IMR-90 (cell line): ENCODE measurements around the gene ZNF3. TPM values are rescaled to one million over a fixed set of nuclear protein-coding genes. Genes with fewer than 3 reads are reported as not detected.

Experiments
- ATAC-seq: fragments of 200-7000 bp; cut with Tn5 transposase; 2 replicates; pipeline ENCODE4 v1.9.1; 2020; ENCODE audit warnings: low read depth, mild to moderate bottlenecking, moderate library complexity
- BruUV-seq: library from RNA; stranded (reverse); fragments of 400-500 nt; replicated peaks from 2 replicates; lab custom pipeline; 2021; lab: Mats Ljungman, UMichigan
- CTCF ChIA-PET: fragments of 300-600 bp; formaldehyde crosslinking; extraction: SDS; loops from one replicate; lab custom pipeline; 2021; ENCODE audit warnings: antibody characterized with exemption; lab: Yijun Ruan, JAX
- POLR2A ChIA-PET: fragments of 300-600 bp; sonication (Branson Sonifier 250); formaldehyde crosslinking; loops from one replicate; lab custom pipeline; 2022; ENCODE audit warnings: antibody characterized with exemption; ENCODE audit not compliant: unreplicated experiment; lab: Charles Lee
- DNase-seq: peaks from one replicate; pipeline ENCODE4 v3.0.0; 2013
- H2AFZ ChIP-seq: replicated peaks from 2 replicates; pipeline ENCODE3; 2013; ENCODE audit warnings: low read length, mild to moderate bottlenecking; ENCODE audit not compliant: poor library complexity
- H2AK5ac ChIP-seq: 2 replicates; pipeline ENCODE4 v1.6.1; 2013; ENCODE audit warnings: low read depth, low read length, inconsistent platforms
- H2AK9ac ChIP-seq: replicated peaks from 2 replicates; pipeline ENCODE3; 2013; ENCODE audit warnings: mild to moderate bottlenecking, low read depth, low read length, moderate library complexity; ENCODE audit not compliant: poor library complexity
- H2BK120ac ChIP-seq: 2 replicates; pipeline ENCODE4 v1.6.1; 2013; ENCODE audit warnings: low read depth, low read length, inconsistent platforms
- H2BK15ac ChIP-seq: 3 replicates; pipeline ENCODE4 v1.6.1; 2013; ENCODE audit warnings: low read depth, low read length, inconsistent platforms
- H2BK20ac ChIP-seq: 2 replicates; pipeline ENCODE4 v1.6.1; 2013; ENCODE audit warnings: low read depth, mild to moderate bottlenecking, inconsistent platforms, low read length, moderate library complexity
- H2BK5ac ChIP-seq: 2 replicates; pipeline ENCODE4 v1.6.1; 2013; ENCODE audit warnings: mild to moderate bottlenecking, low read depth, low read length, inconsistent platforms; ENCODE audit not compliant: poor library complexity, severe bottlenecking
- H3K14ac ChIP-seq: replicated peaks from 2 replicates; pipeline ENCODE4 v1.6.1; 2013; ENCODE audit warnings: low read depth, low read length, inconsistent platforms
- H3K18ac ChIP-seq: 2 replicates; pipeline ENCODE4 v1.6.1; 2013; ENCODE audit warnings: low read depth, low read length, control low read depth
- H3K23ac ChIP-seq: 2 replicates; pipeline ENCODE4 v1.6.1; 2013; ENCODE audit warnings: low read depth, low read length, inconsistent platforms
- H3K27ac ChIP-seq: 2 replicates; pipeline ENCODE4 v1.5.1; 2013; ENCODE audit warnings: mild to moderate bottlenecking, control low read depth, low read length; ENCODE audit not compliant: insufficient read depth
- H3K27me3 ChIP-seq: 2 replicates; pipeline ENCODE4 v1.6.1; 2013; ENCODE audit warnings: low read length; ENCODE audit not compliant: control insufficient read depth, insufficient read depth
- H3K36me3 ChIP-seq: 2 replicates; pipeline ENCODE4 v1.6.1; 2013; ENCODE audit warnings: low read length, mixed read lengths; ENCODE audit not compliant: control insufficient read depth, insufficient read depth
- H3K4ac ChIP-seq: 2 replicates; pipeline ENCODE4 v1.6.1; 2013; ENCODE audit warnings: low read depth, low read length, inconsistent platforms
- H3K4me1 ChIP-seq: 2 replicates; pipeline ENCODE4 v1.6.1; 2013; ENCODE audit warnings: low read length, mixed read lengths; ENCODE audit not compliant: control insufficient read depth, insufficient read depth
- H3K4me2 ChIP-seq: 2 replicates; pipeline ENCODE4 v1.6.1; 2013; ENCODE audit warnings: low read depth, mild to moderate bottlenecking, control low read depth, low read length, moderate library complexity
- H3K4me3 ChIP-seq: 2 replicates; pipeline ENCODE4 v1.5.1; 2013; ENCODE audit warnings: low read depth, mild to moderate bottlenecking, control low read depth, low read length, moderate library complexity; ENCODE audit not compliant: insufficient read depth
- H3K56ac ChIP-seq: 2 replicates; pipeline ENCODE4 v1.6.1; 2013; ENCODE audit warnings: low read length, inconsistent platforms; ENCODE audit not compliant: insufficient read depth; ENCODE audit errors: extremely low read depth
- H3K79me1 ChIP-seq, 2 experiments: 2 replicates each; pipeline ENCODE4 v1.6.1; 2013; ENCODE audit warnings: low read length in 2 of 2, inconsistent platforms in 1 of 2, low read depth in 1 of 2
- H3K9ac ChIP-seq: 2 replicates; pipeline ENCODE4 v1.6.1; 2013; ENCODE audit warnings: low read depth, low read length, control low read depth
- H3K9me1 ChIP-seq: 2 replicates; pipeline ENCODE4 v1.6.1; 2013; ENCODE audit warnings: low read length, inconsistent platforms; ENCODE audit not compliant: insufficient read depth
- H3K9me3 ChIP-seq: 2 replicates; pipeline ENCODE4 v1.6.1; 2013; ENCODE audit warnings: low read length; ENCODE audit not compliant: control insufficient read depth, insufficient read depth
- H4K20me1 ChIP-seq: 2 replicates; pipeline ENCODE4 v1.6.1; 2013; ENCODE audit warnings: low read length, inconsistent platforms; ENCODE audit not compliant: insufficient read depth
- H4K5ac ChIP-seq: 2 replicates; pipeline ENCODE4 v1.6.1; 2013; ENCODE audit warnings: mild to moderate bottlenecking, low read depth, low read length, control low read depth
- H4K8ac ChIP-seq, 2 experiments: 2 replicates each; pipeline ENCODE4 v1.6.1; 2013; ENCODE audit warnings: low read depth in 2 of 2, low read length in 2 of 2, control low read depth in 1 of 2, inconsistent platforms in 1 of 2
- H4K91ac ChIP-seq: 2 replicates; pipeline ENCODE4 v1.6.1; 2013; ENCODE audit warnings: low read depth, low read length, inconsistent platforms; ENCODE audit not compliant: insufficient read depth
- BHLHE40 ChIP-seq: fragments of 150-350 bp; IDR thresholded peaks from 2 replicates; pipeline ENCODE4 v1.6.1; 2016; ENCODE audit warnings: mild to moderate bottlenecking, low read depth, low read length
- CEBPB ChIP-seq: IDR thresholded peaks from 2 replicates; pipeline ENCODE4 v1.6.1; 2012; ENCODE audit warnings: low read depth, low read length, improper control_type of control experiment
- FOS ChIP-seq: fragments of 150-350 bp; IDR thresholded peaks from 2 replicates; pipeline ENCODE4 v1.6.1; 2016; ENCODE audit warnings: low read depth, low read length
- MAFK ChIP-seq: IDR thresholded peaks from 2 replicates; pipeline ENCODE4 v1.6.1; 2012; ENCODE audit warnings: low read depth, low read length, improper control_type of control experiment
- MAZ ChIP-seq: IDR thresholded peaks from 2 replicates; pipeline ENCODE4 v1.6.1; 2012; ENCODE audit warnings: low read depth, mild to moderate bottlenecking, low read length, improper control_type of control experiment, moderate library complexity, borderline replicate concordance
- MXI1 ChIP-seq: IDR thresholded peaks from 2 replicates; pipeline ENCODE4 v1.6.1; 2012; ENCODE audit warnings: low read depth, mild to moderate bottlenecking, low read length, moderate library complexity, borderline replicate concordance
- NFE2L2 ChIP-seq: fragments of 150-350 bp; IDR thresholded peaks from 2 replicates; pipeline ENCODE4 v1.6.1; 2016; ENCODE audit warnings: low read depth, mild to moderate bottlenecking, low read length
- RCOR1 ChIP-seq: IDR thresholded peaks from 2 replicates; pipeline ENCODE4 v1.6.1; 2012; ENCODE audit warnings: mild to moderate bottlenecking, low read length, improper control_type of control experiment; ENCODE audit not compliant: insufficient replicate concordance
- WGBS, 2 experiments: methylation state at CpG; one replicate each; pipeline versions ENCODE4 v1.1.5 to v1.1.7; 2013; ENCODE audit warnings: missing lambda C conversion rate in 2 of 2; ENCODE audit not compliant: insufficient read length in 1 of 2; ENCODE audit errors: extremely low coverage in 2 of 2; 5-methylcytosine and 5-hydroxymethylcytosine counted together
- dilution Hi-C: fragments of 300-500 bp; cut with HindIII; formaldehyde crosslinking; loops from one replicate; pipeline ENCODE4 v1.14.3; 2018; ENCODE audit warnings: low sequenced_read_pairs; ENCODE audit not compliant: unreplicated experiment
- in situ Hi-C: fragments of 300-500 bp; cut with MboI; formaldehyde crosslinking; loops from 3 replicates; pipeline ENCODE4 v1.14.3; 2019; ENCODE audit warnings: low sequenced_read_pairs, inconsistent platforms, mixed read lengths
- intact Hi-C: fragments of 100-400 bp; cut with micrococcal nuclease; formaldehyde crosslinking; loops from 2 replicates; pipeline ENCODE4 v1.10.0; 2022
- polyA plus RNA-seq, 3 experiments: library from polyadenylated mRNA; depleted of rRNA; stranded (reverse); fragments of >200 nt; gene quantifications; 2 replicates each; pipeline ENCODE4 v1.2.3, GENCODE V29; 2012; ENCODE audit warnings: low replicate concordance in 1 of 3
- total RNA-seq: library from RNA; depleted of rRNA; stranded (reverse); fragments of >200 nt; gene quantifications from 2 replicates; pipeline ENCODE4 v1.2.3, GENCODE V29; 2012
- TF ChIP-seq, protein P1 (sequence below): fragments of 150-350 bp; IDR thresholded peaks from 2 replicates; pipeline ENCODE4 v1.6.1; 2017; ENCODE audit warnings: mild to moderate bottlenecking, antibody characterized with exemption, low read length, low read depth
- TF ChIP-seq, protein P2 (sequence below): conservative IDR thresholded peaks from 2 replicates; pipeline ENCODE4 v1.5.1; 2012; ENCODE audit warnings: mild to moderate bottlenecking, low read depth, low read length, improper control_type of control experiment

ZNF3 gene
- total and polyA plus RNA-seq, 2 of the 4 experiments (the other 2 are of a cell fraction): 24.8 to 30.8 TPM

DNA sequence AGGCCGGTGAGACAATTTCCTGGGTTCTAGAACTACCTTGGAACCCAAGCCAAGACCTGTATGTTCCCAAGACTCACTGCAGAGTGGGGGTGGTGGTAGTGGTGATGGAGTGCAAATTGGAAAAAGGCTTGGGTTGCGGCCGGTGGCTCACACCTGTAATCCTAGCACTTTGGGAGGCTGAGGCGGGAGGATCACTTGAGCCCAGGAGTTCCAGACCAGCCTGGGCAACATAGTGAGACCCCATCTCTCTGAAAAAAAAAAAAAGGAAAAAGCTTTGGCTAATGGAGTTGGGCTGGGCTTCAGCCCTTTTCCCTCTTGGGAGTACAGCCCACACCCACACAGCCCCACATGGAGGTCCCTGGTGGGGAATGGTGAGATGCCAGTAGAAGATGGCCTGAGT, 24.0 kb upstream of the ZNF3 start:
- Histone ChIP-seq H3K79me1 (peaks cover 6 to 23% of the 10 kb centered on the region in 2 experiments), H4K20me1 (peaks cover 7% of the 10 kb centered on the region; the same call in 1 of the 2 replicates), H2AK9ac (no peak overlapping the region), H4K5ac (no peak overlapping the region), H3K18ac (no peak overlapping the region), H2BK120ac (no peak overlapping the region), H2BK20ac (no peak overlapping the region), H3K9me3 (no peaks in the 10 kb centered on the region), H2BK15ac (no peak overlapping the region), H3K23ac (no peak overlapping the region), H3K14ac (no peak overlapping the region), H3K9ac (no peak overlapping the region), H3K56ac (no peak overlapping the region), H3K4me3 (no peak overlapping the region), H3K4ac (no peak overlapping the region), H4K91ac (no peak overlapping the region), H3K36me3 (peaks cover 50% of the 10 kb centered on the region), H3K4me2 (no peak overlapping the region), H3K9me1 (peaks cover 5% of the 10 kb centered on the region; the same call in 1 of the 2 replicates), H2AK5ac (no peak overlapping the region), H3K4me1 (peaks cover 8% of the 10 kb centered on the region), H3K27ac (no peak overlapping the region), H4K8ac (no peak overlapping the region), H2AFZ (no peak overlapping the region), H2BK5ac (no peak overlapping the region), H3K27me3 (no peaks in the 10 kb centered on the region)
- DNase-seq (no peak), ATAC-seq (no peak)
- no TSS peak for BruUV-seq
- dilution Hi-C loops: no loop called here
- in situ Hi-C loops: no loop called here
- TF ChIP-seq MXI1 (no peak), MAFK (no peak), FOS (no peak), BHLHE40 (no peak), NFE2L2 (no peak), CEBPB (no peak), RCOR1 (no peak), MAZ (no peak)
- TF ChIP-seq, protein P1, sequence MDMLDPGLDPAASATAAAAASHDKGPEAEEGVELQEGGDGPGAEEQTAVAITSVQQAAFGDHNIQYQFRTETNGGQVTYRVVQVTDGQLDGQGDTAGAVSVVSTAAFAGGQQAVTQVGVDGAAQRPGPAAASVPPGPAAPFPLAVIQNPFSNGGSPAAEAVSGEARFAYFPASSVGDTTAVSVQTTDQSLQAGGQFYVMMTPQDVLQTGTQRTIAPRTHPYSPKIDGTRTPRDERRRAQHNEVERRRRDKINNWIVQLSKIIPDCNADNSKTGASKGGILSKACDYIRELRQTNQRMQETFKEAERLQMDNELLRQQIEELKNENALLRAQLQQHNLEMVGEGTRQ: no peak
- TF ChIP-seq, protein P2, sequence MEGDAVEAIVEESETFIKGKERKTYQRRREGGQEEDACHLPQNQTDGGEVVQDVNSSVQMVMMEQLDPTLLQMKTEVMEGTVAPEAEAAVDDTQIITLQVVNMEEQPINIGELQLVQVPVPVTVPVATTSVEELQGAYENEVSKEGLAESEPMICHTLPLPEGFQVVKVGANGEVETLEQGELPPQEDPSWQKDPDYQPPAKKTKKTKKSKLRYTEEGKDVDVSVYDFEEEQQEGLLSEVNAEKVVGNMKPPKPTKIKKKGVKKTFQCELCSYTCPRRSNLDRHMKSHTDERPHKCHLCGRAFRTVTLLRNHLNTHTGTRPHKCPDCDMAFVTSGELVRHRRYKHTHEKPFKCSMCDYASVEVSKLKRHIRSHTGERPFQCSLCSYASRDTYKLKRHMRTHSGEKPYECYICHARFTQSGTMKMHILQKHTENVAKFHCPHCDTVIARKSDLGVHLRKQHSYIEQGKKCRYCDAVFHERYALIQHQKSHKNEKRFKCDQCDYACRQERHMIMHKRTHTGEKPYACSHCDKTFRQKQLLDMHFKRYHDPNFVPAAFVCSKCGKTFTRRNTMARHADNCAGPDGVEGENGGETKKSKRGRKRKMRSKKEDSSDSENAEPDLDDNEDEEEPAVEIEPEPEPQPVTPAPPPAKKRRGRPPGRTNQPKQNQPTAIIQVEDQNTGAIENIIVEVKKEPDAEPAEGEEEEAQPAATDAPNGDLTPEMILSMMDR: no peak
- ChIA-PET CTCF (no interaction called here), POLR2A (no interaction called here)
- WGBS, 2 experiments: no CpG with 5 or more reads among the region's 4 CpGs
- intact Hi-C loops: no loop called here
